ENCODE results near the gene ACSBG1. TPM values are rescaled to one million over a fixed set of nuclear protein-coding genes. Genes with fewer than 3 reads are reported as not detected.

Gene ACSBG1
- total and polyA plus RNA-seq, 5 donors = 0.35 to 1.1 (median 0.47) TPM; not detected in 1

DNA sequence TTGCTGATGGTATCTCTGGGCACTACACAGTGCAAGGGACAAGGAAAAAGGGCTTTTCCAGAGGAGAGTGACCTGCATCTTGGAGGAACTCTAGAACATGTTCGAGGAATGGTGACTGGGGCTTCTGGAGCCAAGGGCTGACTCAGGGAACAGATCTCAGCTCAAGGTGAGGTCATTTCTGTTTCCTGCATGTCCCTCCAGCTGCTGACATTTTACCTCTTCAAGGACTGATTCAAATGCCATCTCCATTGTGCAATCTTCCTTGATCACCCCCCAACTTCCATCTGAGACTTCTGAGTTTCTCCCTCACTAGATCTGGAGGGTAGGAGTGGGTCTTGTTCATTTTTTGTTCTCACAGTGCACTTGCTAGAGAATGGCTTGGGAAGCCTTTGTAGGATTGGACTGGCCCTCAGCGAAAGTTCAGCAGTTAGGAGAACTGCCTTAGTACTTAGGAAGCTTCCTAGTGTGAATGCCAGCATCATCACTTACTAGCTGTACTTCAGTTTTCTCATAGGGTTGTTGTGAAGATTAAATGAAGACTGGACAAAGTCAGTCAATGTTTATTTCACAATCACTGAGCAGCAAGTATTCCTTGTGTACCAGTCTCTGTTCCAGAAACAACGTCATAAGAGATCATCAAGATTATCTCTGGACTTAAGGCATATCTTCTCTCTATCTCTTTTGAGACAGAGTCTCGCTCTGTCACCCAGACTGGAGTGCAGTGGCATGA is 87.8 kb downstream of the ACSBG1 start:
- Histone ChIP-seq H3K4me3 (ENCODE audit: low read length) (no peak overlapping the region), H3K9me3 (ENCODE audit: control insufficient read depth, low read length) (no peaks in the 10 kb centered on the region), H3K4me1 (ENCODE audit: control insufficient read depth, insufficient read depth, low read length) (peaks cover 4% of the 10 kb centered on the region), H3K27ac (ENCODE audit: low read length) (peak overlapping the region; percentile 83), H3K27me3 (ENCODE audit: control insufficient read depth, insufficient read depth) (no peaks in the 10 kb centered on the region)
- ATAC-seq (no peak), DNase-seq (no peak)
- 77% methylated on average over 4 of the region's 4 CpGs for WGBS
- intact Hi-C loops (cut with DNase I) = no loop called here

DNA sequence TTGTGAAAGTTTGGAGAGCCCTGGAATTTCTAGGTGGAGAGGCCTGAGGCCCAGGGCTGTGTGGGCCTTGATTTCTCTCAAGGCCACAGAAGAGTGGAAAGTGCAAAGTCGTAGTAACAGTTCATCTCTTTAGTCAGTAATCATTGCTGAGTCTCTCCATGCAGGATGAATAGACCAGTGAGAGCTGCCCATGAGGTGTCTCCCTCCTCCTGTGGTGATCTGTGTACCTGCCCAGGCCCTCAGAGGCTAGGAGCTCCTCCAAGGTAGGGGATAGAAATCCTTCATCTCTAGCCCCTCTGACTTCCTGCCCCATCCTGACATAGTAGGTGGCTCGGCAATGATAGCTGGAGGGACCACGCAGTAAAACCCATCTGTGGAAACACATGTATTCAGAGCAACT is 92.0 kb downstream of the ACSBG1 start:
- no peak for ATAC-seq
- WGBS = 91% methylated on average over 3 of the region's 3 CpGs
- intact Hi-C loops (cut with DNase I) = no loop called here

GRCh38 chr15:78140292-78140691 is 94.1 kb downstream of the ACSBG1 start:
- H3K27me3 ChIP-seq (ENCODE audit: control insufficient read depth, insufficient read depth) = no peaks in the 10 kb centered on the region
- ATAC-seq (no peak), DNase-seq (no peak)
- H3K4me1 ChIP-seq (ENCODE audit: control insufficient read depth, insufficient read depth, low read length) = no peaks in the 10 kb centered on the region
- H3K9me3 ChIP-seq (ENCODE audit: control insufficient read depth, low read length) = no peaks in the 10 kb centered on the region
- H3K4me3 ChIP-seq (ENCODE audit: low read length) = no peak overlapping the region
- no peak overlapping the region for H3K27ac ChIP-seq (ENCODE audit: low read length)
- intact Hi-C loops (cut with DNase I) = no loop called here

More for the DNA sequence above, 92.0 kb downstream of the ACSBG1 start:
- Histone ChIP-seq H3K27ac (ENCODE audit: low read length) (no peak overlapping the region), H3K4me1 (ENCODE audit: control insufficient read depth, insufficient read depth, low read length) (no peaks in the 10 kb centered on the region), H3K9me3 (ENCODE audit: control insufficient read depth, low read length) (no peaks in the 10 kb centered on the region), H3K4me3 (ENCODE audit: low read length) (no peak overlapping the region), H3K27me3 (ENCODE audit: control insufficient read depth, insufficient read depth) (no peaks in the 10 kb centered on the region)
- no peak for DNase-seq

- no peak for ATAC-seq
- Histone ChIP-seq H3K4me3 (ENCODE audit: low read length) (no peak overlapping the region), H3K27ac (ENCODE audit: low read length) (no peak overlapping the region), H3K27me3 (ENCODE audit: control insufficient read depth, insufficient read depth) (no peaks in the 10 kb centered on the region), H3K9me3 (ENCODE audit: control insufficient read depth, low read length) (no peaks in the 10 kb centered on the region), H3K4me1 (ENCODE audit: control insufficient read depth, insufficient read depth, low read length) (no peaks in the 10 kb centered on the region)
- WGBS = 92% methylated on average over 5 of the region's 5 CpGs
- intact Hi-C loops (cut with DNase I) = no loop called here
- DNase-seq = no peak
Observed at GRCh38 chr15:78139578-78139977, 94.8 kb downstream of the ACSBG1 start.

DNA sequence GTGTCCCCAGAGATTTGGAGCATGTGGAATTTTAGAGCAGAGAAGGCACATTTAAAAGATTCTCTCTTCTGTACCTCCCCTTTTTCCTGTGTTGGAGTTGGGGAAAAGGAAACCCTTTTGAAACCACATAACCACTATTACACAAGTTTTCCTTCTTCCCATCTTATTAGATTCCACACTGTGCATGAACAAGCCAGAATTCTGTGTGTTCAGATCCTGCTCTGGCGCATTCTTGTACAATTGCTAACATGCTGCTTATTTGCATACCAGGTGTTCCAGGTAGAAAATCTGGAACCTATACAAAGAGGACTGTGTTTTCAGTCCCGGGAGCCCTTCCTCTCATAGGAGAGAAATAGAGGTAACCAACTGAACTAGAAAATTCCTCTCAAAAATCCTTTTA is 100.6 kb downstream of the ACSBG1 start:
- Histone ChIP-seq H3K9me3 (ENCODE audit: control insufficient read depth, low read length) (no peaks in the 10 kb centered on the region), H3K4me1 (ENCODE audit: control insufficient read depth, insufficient read depth, low read length) (no peaks in the 10 kb centered on the region), H3K27me3 (ENCODE audit: control insufficient read depth, insufficient read depth) (no peaks in the 10 kb centered on the region), H3K27ac (ENCODE audit: low read length) (no peak overlapping the region), H3K4me3 (ENCODE audit: low read length) (no peak overlapping the region)
- 89% methylated on average over 2 of the region's 2 CpGs for WGBS
- ATAC-seq (no peak), DNase-seq (no peak)
- intact Hi-C loops (cut with DNase I) = loop anchor here in 1 of 4 donors (5.0 kb wide), 1 partner anchor 108 kb away; no protein-coding TSS in a partner anchor

DNA sequence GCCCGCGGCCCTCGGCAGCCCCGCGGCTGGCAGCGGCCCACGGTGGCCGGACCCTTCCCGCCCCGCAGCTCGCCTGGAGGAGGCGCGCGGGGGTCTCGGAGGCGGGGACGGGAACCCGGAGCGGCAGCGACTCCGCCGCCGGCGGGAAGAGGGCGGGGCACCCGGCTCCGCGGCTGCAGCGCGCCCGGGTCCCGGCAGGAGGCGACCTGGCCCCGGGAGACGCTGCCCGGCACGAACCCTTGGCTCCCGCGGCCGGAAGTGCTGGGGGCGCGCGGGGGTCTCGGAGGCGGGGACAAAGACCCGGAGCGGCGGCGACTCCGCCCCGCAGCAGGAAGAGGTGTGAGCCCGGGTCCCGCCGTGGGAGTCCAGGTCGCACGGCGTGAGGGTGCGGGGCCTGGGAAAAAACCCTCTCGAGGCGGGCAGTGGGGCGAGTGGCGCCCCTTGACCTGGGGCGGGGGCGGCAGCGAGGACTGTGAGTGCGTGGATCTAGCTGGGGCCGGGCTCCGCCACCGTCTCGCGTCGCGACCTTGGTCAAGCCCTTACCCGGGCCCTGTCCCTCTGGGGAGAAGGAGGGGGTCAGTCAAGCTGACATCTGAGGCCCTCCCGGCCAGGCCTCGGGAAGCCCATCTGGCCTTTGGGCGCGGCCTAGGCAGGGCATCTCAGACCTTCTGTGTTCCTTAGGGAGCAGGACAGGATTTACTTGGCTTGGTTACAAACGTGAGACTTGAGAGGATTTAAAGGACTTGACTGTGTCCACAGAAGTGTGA is 102.9 kb downstream of the ACSBG1 start, which contains the start of gene CIB2:
CIB2 (minus strand) TSS at position 151 of the 767 bp plus-strand sequence. CDS start 230 bp downstream, outside the sequence.
- ATAC-seq (peak; percentile 90 to 91), DNase-seq (peak; percentile 76 to 92 (median 92))
- no peaks in the 10 kb centered on the region for H3K9me3 ChIP-seq (ENCODE audit: control insufficient read depth, low read length)
- intact Hi-C loops (cut with DNase I) = loop anchor here in 1 of 4 donors (5.0 kb wide), 1 partner anchor 111 kb away; no protein-coding TSS in a partner anchor
- H3K4me3 ChIP-seq (ENCODE audit: low read length) = peak within 1 kb of the TSS; percentile 64
- no peaks in the 10 kb centered on the region for H3K4me1 ChIP-seq (ENCODE audit: control insufficient read depth, insufficient read depth, low read length)
- H3K27ac ChIP-seq (ENCODE audit: low read length) = peak within 1 kb of the TSS; percentile 44
- no peaks in the 10 kb centered on the region for H3K27me3 ChIP-seq (ENCODE audit: control insufficient read depth, insufficient read depth)
- under 1% methylated on average over 79 of the region's 79 CpGs for WGBS

- H3K27ac ChIP-seq (ENCODE audit: low read length) = no peak overlapping the region
- H3K4me1 ChIP-seq (ENCODE audit: control insufficient read depth, insufficient read depth, low read length) = no peaks in the 10 kb centered on the region
- ATAC-seq = peak in 1 of 2 donors; percentile 7
- no peaks in the 10 kb centered on the region for H3K27me3 ChIP-seq (ENCODE audit: control insufficient read depth, insufficient read depth)
- peak overlapping the region; percentile 64 for H3K4me3 ChIP-seq (ENCODE audit: low read length)
- peak in 1 of 3 donors; percentile 64 for DNase-seq
- intact Hi-C loops (cut with DNase I) = loop anchor here in 1 of 4 donors (5.0 kb wide), 1 partner anchor 112 kb away; no protein-coding TSS in a partner anchor
- WGBS = 24% methylated on average over 51 of the region's 51 CpGs
- H3K9me3 ChIP-seq (ENCODE audit: control insufficient read depth, low read length) = no peaks in the 10 kb centered on the region
Observed at GRCh38 chr15:78130466-78131294, 103.7 kb downstream of the ACSBG1 start.

DNA sequence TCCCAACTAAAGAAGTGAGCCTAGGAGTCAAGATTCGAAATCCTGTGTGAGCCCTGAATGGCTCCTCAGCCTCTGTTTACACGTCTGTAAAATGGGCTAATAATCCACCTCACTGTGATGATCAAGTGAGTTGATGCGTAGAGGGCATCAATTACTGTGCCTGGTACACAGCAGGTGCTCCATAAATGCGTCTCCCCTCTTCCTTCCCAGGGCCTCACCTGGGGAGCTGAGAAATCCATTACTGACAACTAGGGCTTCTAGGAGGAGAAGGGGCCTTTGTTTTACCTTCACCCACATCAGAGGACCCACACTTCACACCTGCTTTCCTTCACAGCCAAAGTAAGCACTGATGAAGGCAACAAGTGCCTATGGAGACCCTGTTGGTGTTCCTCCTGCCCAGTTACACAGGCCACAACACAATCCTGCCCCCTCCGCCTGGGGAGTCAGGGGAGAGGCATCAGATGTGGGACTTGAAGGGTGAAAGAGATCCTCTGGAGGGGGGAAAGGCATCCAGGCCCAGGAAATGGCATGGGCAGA is 104.5 kb downstream of the ACSBG1 start:
- H3K27ac ChIP-seq (ENCODE audit: low read length) = no peak overlapping the region
- H3K27me3 ChIP-seq (ENCODE audit: control insufficient read depth, insufficient read depth) = no peaks in the 10 kb centered on the region
- intact Hi-C loops (cut with DNase I) = loop anchor here in 3 of 4 donors (5.0 to 10.0 kb wide), 2 partner anchors 112 to 295 kb away; no protein-coding TSS in a partner anchor
- no peak overlapping the region for H3K4me3 ChIP-seq (ENCODE audit: low read length)
- DNase-seq = peak in 1 of 3 donors; percentile 22
- no peak for ATAC-seq
- H3K9me3 ChIP-seq (ENCODE audit: control insufficient read depth, low read length) = no peaks in the 10 kb centered on the region
- 91% methylated on average over 5 of the region's 5 CpGs for WGBS
- H3K4me1 ChIP-seq (ENCODE audit: control insufficient read depth, insufficient read depth, low read length) = no peaks in the 10 kb centered on the region

DNA sequence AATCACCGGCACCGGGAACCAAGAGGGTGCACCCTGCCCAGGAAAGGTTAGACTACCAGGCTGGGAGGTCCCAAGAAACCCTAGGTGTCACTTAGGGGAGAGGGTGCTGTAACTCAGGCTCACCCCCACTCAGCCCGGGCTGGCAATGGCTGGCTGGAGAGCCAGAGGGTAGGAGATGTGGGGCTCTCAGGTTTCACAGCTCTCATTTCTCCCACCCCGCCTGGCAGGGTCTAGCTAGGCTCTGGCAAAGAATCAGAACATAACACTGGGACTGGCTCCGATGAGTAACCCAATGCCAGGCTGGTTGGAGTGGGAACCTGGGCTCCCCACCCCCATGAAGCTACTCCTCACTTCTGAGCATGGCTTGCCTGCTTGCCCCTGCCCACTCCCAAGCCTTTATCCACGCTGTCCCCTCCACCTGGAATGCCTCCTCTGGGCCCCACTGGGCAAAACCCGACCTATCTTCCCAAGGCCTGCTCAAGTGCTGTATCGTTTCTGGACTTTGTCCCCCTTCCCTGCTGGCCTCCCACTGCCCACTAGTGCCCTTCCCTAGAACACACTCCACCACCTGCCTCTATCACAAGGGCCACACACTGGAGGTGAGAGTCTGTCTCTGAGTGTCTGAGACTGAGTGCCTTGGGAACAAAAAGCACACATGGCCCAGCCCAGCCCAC is 105.2 kb downstream of the ACSBG1 start:
- no peak overlapping the region for H3K27ac ChIP-seq (ENCODE audit: low read length)
- no peaks in the 10 kb centered on the region for H3K27me3 ChIP-seq (ENCODE audit: control insufficient read depth, insufficient read depth)
- H3K9me3 ChIP-seq (ENCODE audit: control insufficient read depth, low read length) = no peaks in the 10 kb centered on the region
- no peaks in the 10 kb centered on the region for H3K4me1 ChIP-seq (ENCODE audit: control insufficient read depth, insufficient read depth, low read length)
- 51% methylated on average over 8 of the region's 8 CpGs for WGBS
- H3K4me3 ChIP-seq (ENCODE audit: low read length) = no peak overlapping the region
- intact Hi-C loops (cut with DNase I) = loop anchor here in 2 of 4 donors (5.0 to 10.0 kb wide), 2 partner anchors 113 to 296 kb away; no protein-coding TSS in a partner anchor
- ATAC-seq (peak; percentile 41 to 52), DNase-seq (peak; percentile 33 to 58 (median 58))

GRCh38 chr15:78127882-78128281 is 106.5 kb downstream of the ACSBG1 start:
- Histone ChIP-seq H3K27ac (ENCODE audit: low read length) (no peak overlapping the region), H3K27me3 (ENCODE audit: control insufficient read depth, insufficient read depth) (no peaks in the 10 kb centered on the region), H3K4me3 (ENCODE audit: low read length) (no peak overlapping the region), H3K4me1 (ENCODE audit: control insufficient read depth, insufficient read depth, low read length) (no peaks in the 10 kb centered on the region), H3K9me3 (ENCODE audit: control insufficient read depth, low read length) (no peaks in the 10 kb centered on the region)
- intact Hi-C loops (cut with DNase I) = loop anchor here in 2 of 4 donors (5.0 to 10.0 kb wide), 2 partner anchors 114 to 297 kb away; no protein-coding TSS in a partner anchor
- ATAC-seq = no peak
- 90% methylated on average over 2 of the region's 2 CpGs for WGBS
- DNase-seq = no peak

Data from right cardiac atrium (tissue), 5 donors.